ENCODE measurements around the gene BRAP.

The BRAP gene

GRCh38 chr12:111643427-111643826, 42.3 kb downstream of the BRAP start:
- DNase-seq (ENCODE audit: low spot score): no peak
- Histone ChIP-seq H3K9ac (ENCODE audit: low read depth, low read length, poor library complexity) (no peak overlapping the region), H3K9me3 (replicated peaks in 1 of 2; ENCODE audit: control insufficient read depth in 2 of 2, insufficient read depth in 1 of 2, low read depth in 1 of 2, low read length in 2 of 2) (no peaks in the 10 kb centered on the region), H2BK12ac (ENCODE audit: low read length) (no peak overlapping the region), H3K4me2 (ENCODE audit: insufficient read depth, low read length, poor library complexity, severe bottlenecking) (no peak overlapping the region), H2AK5ac (ENCODE audit: low read depth, low read length) (no peak overlapping the region), H3K36me3 (replicated peaks in 1 of 2; ENCODE audit: control insufficient read depth in 2 of 2, insufficient read depth in 2 of 2, low read length in 2 of 2) (peaks cover 14 to 66% of the 10 kb centered on the region in 2 donors), H2BK5ac (ENCODE audit: low read length) (no peak overlapping the region), H2BK120ac (ENCODE audit: low read depth, low read length) (no peak overlapping the region), H3K23ac (ENCODE audit: low read depth, low read length, poor library complexity) (no peak overlapping the region), H3K4ac (ENCODE audit: low read length) (no peak overlapping the region), H3K14ac (ENCODE audit: low read length) (no peak overlapping the region), H4K91ac (ENCODE audit: low read depth, low read length, poor library complexity) (no peak overlapping the region), H3K27ac (replicated peaks; ENCODE audit: low read length) (no peak overlapping the region), H3K18ac (ENCODE audit: low read length) (no peak overlapping the region), H4K8ac (ENCODE audit: low read depth, low read length) (no peak overlapping the region), H3K27me3 (ENCODE audit: control insufficient read depth in 3 of 3, insufficient read depth in 3 of 3, low read depth in 1 of 3, low read length in 3 of 3) (no peaks in the 10 kb centered on the region), H3K79me1 (ENCODE audit: low read depth, low read length) (no peaks in the 10 kb centered on the region), H3K4me3 (ENCODE audit: low read length in 2 of 2) (no peak overlapping the region), H2BK15ac (ENCODE audit: low read length) (no peak overlapping the region), H3K4me1 (ENCODE audit: control insufficient read depth in 2 of 2, insufficient read depth in 1 of 2, low read depth in 1 of 2, low read length in 2 of 2) (no peaks in the 10 kb centered on the region), H2AFZ (ENCODE audit: low read length) (no peak overlapping the region)
- no CpG with 5 or more reads among the region's 3 CpGs for WGBS, 2 donors (ENCODE audit: extremely low coverage in 2 of 2, insufficient read length in 2 of 2, insufficient replicate concordance in 1 of 2)

GRCh38 chr12:111642681-111643426, 42.9 kb downstream of the BRAP start:
- Histone ChIP-seq H3K23ac (ENCODE audit: low read depth, low read length, poor library complexity) (no peak overlapping the region), H3K27me3 (ENCODE audit: control insufficient read depth in 3 of 3, insufficient read depth in 3 of 3, low read depth in 1 of 3, low read length in 3 of 3) (no peaks in the 10 kb centered on the region), H3K36me3 (replicated peaks in 1 of 2; ENCODE audit: control insufficient read depth in 2 of 2, insufficient read depth in 2 of 2, low read length in 2 of 2) (peaks cover 14 to 65% of the 10 kb centered on the region in 2 donors), H2BK5ac (ENCODE audit: low read length) (no peak overlapping the region), H3K4me2 (ENCODE audit: insufficient read depth, low read length, poor library complexity, severe bottlenecking) (no peak overlapping the region), H3K18ac (ENCODE audit: low read length) (no peak overlapping the region), H4K91ac (ENCODE audit: low read depth, low read length, poor library complexity) (no peak overlapping the region), H3K14ac (ENCODE audit: low read length) (no peak overlapping the region), H2BK15ac (ENCODE audit: low read length) (no peak overlapping the region), H4K8ac (ENCODE audit: low read depth, low read length) (no peak overlapping the region), H3K4me3 (ENCODE audit: low read length in 2 of 2) (no peak overlapping the region), H2BK120ac (ENCODE audit: low read depth, low read length) (no peak overlapping the region), H2BK12ac (ENCODE audit: low read length) (no peak overlapping the region), H3K27ac (replicated peaks; ENCODE audit: low read length) (no peak overlapping the region), H3K9ac (ENCODE audit: low read depth, low read length, poor library complexity) (no peak overlapping the region), H3K4me1 (ENCODE audit: control insufficient read depth in 2 of 2, insufficient read depth in 1 of 2, low read depth in 1 of 2, low read length in 2 of 2) (no peaks in the 10 kb centered on the region), H3K9me3 (replicated peaks in 1 of 2; ENCODE audit: control insufficient read depth in 2 of 2, insufficient read depth in 1 of 2, low read depth in 1 of 2, low read length in 2 of 2) (no peaks in the 10 kb centered on the region), H3K4ac (ENCODE audit: low read length) (no peak overlapping the region), H3K79me1 (ENCODE audit: low read depth, low read length) (no peaks in the 10 kb centered on the region), H2AK5ac (ENCODE audit: low read depth, low read length) (no peak overlapping the region), H2AFZ (ENCODE audit: low read length) (no peak overlapping the region)
- DNase-seq (ENCODE audit: low spot score): no peak
- WGBS, 2 donors (ENCODE audit: extremely low coverage in 2 of 2, insufficient read length in 2 of 2, insufficient replicate concordance in 1 of 2): no CpG with 5 or more reads among the region's 4 CpGs

GRCh38 chr12:111640506-111640905, 45.2 kb downstream of the BRAP start:
- no peaks in the 10 kb centered on the region for H3K27me3 ChIP-seq (ENCODE audit: control insufficient read depth in 3 of 3, insufficient read depth in 3 of 3, low read depth in 1 of 3, low read length in 3 of 3)
- H4K8ac ChIP-seq (ENCODE audit: low read depth, low read length): no peak overlapping the region
- H2BK120ac ChIP-seq (ENCODE audit: low read depth, low read length): no peak overlapping the region
- no peak overlapping the region for H2BK12ac ChIP-seq (ENCODE audit: low read length)
- H2AK5ac ChIP-seq (ENCODE audit: low read depth, low read length): no peak overlapping the region
- H3K9me3 ChIP-seq (replicated peaks in 1 of 2; ENCODE audit: control insufficient read depth in 2 of 2, insufficient read depth in 1 of 2, low read depth in 1 of 2, low read length in 2 of 2): no peaks in the 10 kb centered on the region
- no peak overlapping the region for H4K91ac ChIP-seq (ENCODE audit: low read depth, low read length, poor library complexity)
- no peak overlapping the region for H2AFZ ChIP-seq (ENCODE audit: low read length)
- peak overlapping the region; percentile 51 for H3K9ac ChIP-seq (ENCODE audit: low read depth, low read length, poor library complexity)
- no peak overlapping the region for H3K4me2 ChIP-seq (ENCODE audit: insufficient read depth, low read length, poor library complexity, severe bottlenecking)
- no peak overlapping the region for H3K27ac ChIP-seq (replicated peaks; ENCODE audit: low read length)
- no peak overlapping the region for H2BK15ac ChIP-seq (ENCODE audit: low read length)
- peaks cover 11 to 14% of the 10 kb centered on the region in 2 donors for H3K4me1 ChIP-seq (ENCODE audit: control insufficient read depth in 2 of 2, insufficient read depth in 1 of 2, low read depth in 1 of 2, low read length in 2 of 2)
- no peak overlapping the region for H3K4me3 ChIP-seq (ENCODE audit: low read length in 2 of 2)
- peaks cover 8 to 42% of the 10 kb centered on the region in 2 donors for H3K36me3 ChIP-seq (replicated peaks in 1 of 2; ENCODE audit: control insufficient read depth in 2 of 2, insufficient read depth in 2 of 2, low read length in 2 of 2)
- no peak overlapping the region for H3K14ac ChIP-seq (ENCODE audit: low read length)
- H3K23ac ChIP-seq (ENCODE audit: low read depth, low read length, poor library complexity): no peak overlapping the region
- no peak overlapping the region for H3K4ac ChIP-seq (ENCODE audit: low read length)
- no peak overlapping the region for H3K18ac ChIP-seq (ENCODE audit: low read length)
- no peaks in the 10 kb centered on the region for H3K79me1 ChIP-seq (ENCODE audit: low read depth, low read length)
- no CpG with 5 or more reads among the region's 5 CpGs for WGBS, 2 donors (ENCODE audit: extremely low coverage in 2 of 2, insufficient read length in 2 of 2, insufficient replicate concordance in 1 of 2)
- DNase-seq (ENCODE audit: low spot score): no peak
- H2BK5ac ChIP-seq (ENCODE audit: low read length): no peak overlapping the region

- Histone ChIP-seq H2AK5ac (ENCODE audit: low read depth, low read length) (no peak overlapping the region), H3K23ac (ENCODE audit: low read depth, low read length, poor library complexity) (no peak overlapping the region), H3K27me3 (ENCODE audit: control insufficient read depth in 3 of 3, insufficient read depth in 3 of 3, low read depth in 1 of 3, low read length in 3 of 3) (no peaks in the 10 kb centered on the region), H2BK120ac (ENCODE audit: low read depth, low read length) (no peak overlapping the region), H3K9me3 (replicated peaks in 1 of 2; ENCODE audit: control insufficient read depth in 2 of 2, insufficient read depth in 1 of 2, low read depth in 1 of 2, low read length in 2 of 2) (no peaks in the 10 kb centered on the region), H3K4ac (ENCODE audit: low read length) (no peak overlapping the region), H3K18ac (ENCODE audit: low read length) (no peak overlapping the region), H3K36me3 (replicated peaks in 1 of 2; ENCODE audit: control insufficient read depth in 2 of 2, insufficient read depth in 2 of 2, low read length in 2 of 2) (peaks cover 0 to 24% of the 10 kb centered on the region in 2 donors), H3K9ac (ENCODE audit: low read depth, low read length, poor library complexity) (no peak overlapping the region), H3K4me1 (ENCODE audit: control insufficient read depth in 2 of 2, insufficient read depth in 1 of 2, low read depth in 1 of 2, low read length in 2 of 2) (peaks cover 14 to 17% of the 10 kb centered on the region in 2 donors), H2BK15ac (ENCODE audit: low read length) (no peak overlapping the region), H4K91ac (ENCODE audit: low read depth, low read length, poor library complexity) (no peak overlapping the region), H3K4me3 (ENCODE audit: low read length in 2 of 2) (no peak overlapping the region), H2AFZ (ENCODE audit: low read length) (no peak overlapping the region), H2BK12ac (ENCODE audit: low read length) (no peak overlapping the region), H3K4me2 (ENCODE audit: insufficient read depth, low read length, poor library complexity, severe bottlenecking) (no peak overlapping the region), H3K27ac (replicated peaks; ENCODE audit: low read length) (peak overlapping the region; percentile 39), H3K14ac (ENCODE audit: low read length) (no peak overlapping the region), H4K8ac (ENCODE audit: low read depth, low read length) (no peak overlapping the region), H3K79me1 (ENCODE audit: low read depth, low read length) (no peaks in the 10 kb centered on the region), H2BK5ac (ENCODE audit: low read length) (no peak overlapping the region)
- WGBS, 2 donors (ENCODE audit: extremely low coverage in 2 of 2, insufficient read length in 2 of 2, insufficient replicate concordance in 1 of 2): no CpG with 5 or more reads among the region's 6 CpGs
- DNase-seq (ENCODE audit: low spot score): no peak
These were observed 47.2 kb downstream of the BRAP start for GRCh38 chr12:111638556-111638955.

All from neuronal stem cell (in vitro differentiated cells).